ENCODE data around the gene EFCAB9. TPM values are rescaled to one million over a fixed set of nuclear protein-coding genes. Genes with fewer than 3 reads are reported as not detected.

Gene EFCAB9
- total and polyA plus RNA-seq, 2 of the 8 experiments (the other 6 are each of a cell fraction or from before 2014, with no cell fraction given), result not detected

- peak within 1 kb of the TSS; percentile 73 for H3K56ac ChIP-seq (replicated peaks; ENCODE audit: insufficient read length, low read depth, low read length)
- H3K36me3 ChIP-seq (ENCODE audit: control insufficient read depth in 2 of 4, insufficient read depth in 4 of 4, low read length in 3 of 4), result no peaks in the 10 kb centered on the region
- ChIA-PET CTCF (ENCODE audit: partially characterized antibody) (interaction anchor here (0.7 to 2.9 kb wide), 26 partner anchors 9 to 276 kb away, joined by 3 to 15 read pairs (median 4); no protein-coding TSS in a partner anchor), POLR2A (ENCODE audit: partially characterized antibody) (interaction anchor here (0.7 to 4.9 kb wide), 7 partner anchors 9 to 182 kb away, joined by 3 to 27 read pairs (median 5); partner anchors contain the start of gene FBXW11)
- no peak for FAIRE-seq
- H3K4ac ChIP-seq (replicated peaks; ENCODE audit: insufficient read length, low read depth, low read length), result peak within 1 kb of the TSS; percentile 53
- H3K9me3 ChIP-seq (ENCODE audit: insufficient read depth in 2 of 2, low read depth in 1 of 2, low read length in 1 of 2), result no peaks in the 10 kb centered on the region
- peaks cover 0 to 4% (median 1%) of the 10 kb centered on the region in 4 experiments; a peak in 3 of 7 replicates for H3K4me1 ChIP-seq (replicated peaks in 1 of 4; ENCODE audit: control insufficient read depth in 3 of 4, insufficient read depth in 4 of 4, low read length in 3 of 4)
- no peak within 1 kb of the TSS for H3K14ac ChIP-seq (ENCODE audit: insufficient read length)
- H3K23ac ChIP-seq (ENCODE audit: insufficient read length), result no peak within 1 kb of the TSS
- H2BK20ac ChIP-seq (ENCODE audit: low read length), result no peak within 1 kb of the TSS
- peak within 1 kb of the TSS; percentile 83 for H3K18ac ChIP-seq (ENCODE audit: extremely low read depth, low read length)
- H2BK12ac ChIP-seq (ENCODE audit: low read depth, low read length), result no peak within 1 kb of the TSS
- peaks cover 3% of the 10 kb centered on the region; the same call in 1 of the 2 replicates for H3K79me1 ChIP-seq (ENCODE audit: low read depth, low read length)
- no peak within 1 kb of the TSS for H4K91ac ChIP-seq (replicated peaks; ENCODE audit: insufficient read length, low read length)
- peak within 1 kb of the TSS; percentile 58 for H4K8ac ChIP-seq (ENCODE audit: extremely low read depth, insufficient read depth, low read length)
- H3K4me3 ChIP-seq (ENCODE audit: extremely low read depth in 1 of 4, insufficient read depth in 2 of 4, low read depth in 3 of 4, low read length in 4 of 4), result peak within 1 kb of the TSS; percentile 61 to 84 (median 79)
- no peaks in the 10 kb centered on the region; a peak in 1 of 7 replicates for H3K27me3 ChIP-seq (replicated peaks in 1 of 4; ENCODE audit: control insufficient read depth in 3 of 4, extremely low read depth in 1 of 4, insufficient read depth in 3 of 4, low read length in 3 of 4)
- peaks cover 14% of the 10 kb centered on the region for H3K23me2 ChIP-seq (ENCODE audit: low read depth, low read length)
- H2BK120ac ChIP-seq (replicated peaks; ENCODE audit: low read depth, low read length), result no peak within 1 kb of the TSS
- peak within 1 kb of the TSS; percentile 40; the same call in 1 of the 2 replicates for H2BK5ac ChIP-seq (ENCODE audit: low read depth, low read length)
- H2BK15ac ChIP-seq (ENCODE audit: low read length), result no peak within 1 kb of the TSS
- H3K27ac ChIP-seq (ENCODE audit: low read depth, low read length), result no peak within 1 kb of the TSS
- no peak within 1 kb of the TSS for H2AK5ac ChIP-seq (ENCODE audit: low read depth, low read length)
- DNase-seq (ENCODE audit: low read depth in 1 of 2, low spot score in 2 of 2), result peak in 1 of 2 experiments; percentile 93
- 1% methylated on average over 43 of the region's 102 CpGs; no CpG with 5 or more reads in 1 of the 2 experiments for WGBS, 2 experiments (ENCODE audit: extremely low coverage in 1 of 2, insufficient coverage in 1 of 2, insufficient read length in 1 of 2, insufficient replicate concordance in 2 of 2, low coverage in 1 of 2, low lambda C conversion rate in 2 of 2, missing lambda C conversion rate in 1 of 2)
- H3K79me2 ChIP-seq (ENCODE audit: control insufficient read depth in 1 of 2, insufficient read depth in 2 of 2, low read length in 2 of 2), result 0 out of 4 replicates have a peak, but pooled peaks cover 0 to 4% of the 10 kb centered on the region in 2 experiments
- H4K20me1 ChIP-seq (replicated peaks in 1 of 2; ENCODE audit: control insufficient read depth in 1 of 2, insufficient read depth in 2 of 2, low read length in 2 of 2), result peaks cover 0 to 6% of the 10 kb centered on the region in 2 experiments
- peak within 1 kb of the TSS; percentile 71 to 86 for H3K4me2 ChIP-seq (ENCODE audit: insufficient read depth in 1 of 2, low read depth in 2 of 2, low read length in 2 of 2)
- H4K5ac ChIP-seq (ENCODE audit: insufficient read length, low read depth, low read length), result peak within 1 kb of the TSS; percentile 62
- H3K9ac ChIP-seq (replicated peaks in 1 of 4; ENCODE audit: extremely low read depth in 1 of 4, low read depth in 3 of 4, low read length in 3 of 4), result peak within 1 kb of the TSS; percentile 19 to 53 (median 38); a peak in 5 of 7 replicates
- no peak within 1 kb of the TSS; the same call in 1 of the 2 replicates for H2AFZ ChIP-seq (ENCODE audit: low read length)
- TF ChIP-seq SIX5 (IDR thresholded peaks at IDR 0.05; ENCODE audit: low read depth, low read length), result peak; percentile 32; the same call in 1 of the 2 replicates
- peak; percentile 17; the same call in 1 of the 2 replicates for TF ChIP-seq RBBP5 (IDR thresholded peaks at IDR 0.05; ENCODE audit: borderline replicate concordance, low read depth, low read length)
- TF ChIP-seq EP300 (IDR thresholded peaks at IDR 0.05; ENCODE audit: borderline replicate concordance in 1 of 2, low read depth in 2 of 2, low read length in 2 of 2), result peak in 1 of 2 experiments; percentile 91; a peak in 1 of 3 replicates
- peak; percentile 17 for TF ChIP-seq TAF7 (optimal IDR thresholded peaks at IDR 0.05; ENCODE audit: borderline replicate concordance, low read depth, low read length)
- no peak for TF ChIP-seq SIRT6 (IDR thresholded peaks at IDR 0.05; ENCODE audit: low read length)
- peak; percentile 54; the same call in 1 of the 2 replicates for TF ChIP-seq MAX (IDR thresholded peaks at IDR 0.05)
- TF ChIP-seq SP4 (IDR thresholded peaks at IDR 0.05; ENCODE audit: low read length), result 0 out of 2 replicates have a peak, but pooled peaks have one; percentile 56
- TF ChIP-seq NRF1 (IDR thresholded peaks at IDR 0.05; ENCODE audit: low read depth, low read length), result 0 out of 2 replicates have a peak, but pooled peaks have one; percentile 5
- TF ChIP-seq HDAC2 (IDR thresholded peaks at IDR 0.05; ENCODE audit: borderline replicate concordance in 1 of 2, low read depth in 2 of 2, low read length in 2 of 2), result peak; percentile 70; a peak in 3 of 4 replicates
- TF ChIP-seq CHD2 (IDR thresholded peaks at IDR 0.05; ENCODE audit: low read length), result no peak
Observed at GRCh38 chr5:172188033-172188892, 5.7 kb upstream of the EFCAB9 start, which contains the start of gene STK10. TSS of gene STK10 (minus strand) at chr5:172188224. CDS start at chr5:172188042, 182 bp downstream.

All from H1 (cell line).